Natural killer cell treated with Interleukin-12 subunit alpha and Interleukin-12 subunit beta and Interleukin-15 and Interleukin-18, amount 100 ng/mL, for 72 hours (primary cell): ENCODE results near the gene NTF4. TPM values are rescaled to one million over a fixed set of nuclear protein-coding genes. Genes with fewer than 3 reads are reported as not detected.

Experiments used
- ATAC-seq, 2 donors: fragments of 150-1000 bp; cut with Tn5 transposase in 1 of 2; sonication (Bioruptor Pico), chemical (Tn5 transposase) in 1 of 2; 2 replicates each; pipeline ENCODE4 v1.10.0; 2021
- DNase-seq: peaks from one replicate; pipeline ENCODE4 v3.0.0; 2022; ENCODE audit warnings: low spot score
- H3K27ac Mint-ChIP-seq, 2 donors: 1 replicate in 1 of 2; 2 replicates in 1 of 2; pipeline ENCODE4 v1.8.0; 2022; ENCODE audit warnings: mixed read lengths in 2 of 2, mild to moderate bottlenecking in 1 of 2, moderate library complexity in 1 of 2
- H3K27me3 Mint-ChIP-seq, 2 donors: 1 replicate in 1 of 2; 2 replicates in 1 of 2; pipeline ENCODE4 v1.8.0; 2022; ENCODE audit warnings: mixed read lengths in 2 of 2
- H3K36me3 Mint-ChIP-seq: one replicate; pipeline ENCODE4 v1.8.0; 2022; ENCODE audit warnings: mixed read lengths
- H3K4me1 Mint-ChIP-seq, 2 donors: 1 replicate in 1 of 2; 2 replicates in 1 of 2; pipeline ENCODE4 v1.8.0; 2022; ENCODE audit warnings: low read depth in 2 of 2, mixed read lengths in 2 of 2, mild to moderate bottlenecking in 1 of 2
- H3K4me3 Mint-ChIP-seq: one replicate; pipeline ENCODE4 v1.8.0; 2022; ENCODE audit warnings: mixed read lengths
- H3K9me3 Mint-ChIP-seq: 2 replicates; pipeline ENCODE4 v1.8.0; 2022; ENCODE audit warnings: mixed read lengths
- total RNA-seq, 2 donors: library from RNA; stranded (reverse); gene quantifications; one replicate each; pipeline ENCODE4 v1.2.3, GENCODE V29; 2022

NTF4 gene
- not detected for total RNA-seq

- no peak within 1 kb of the TSS for H3K4me3 Mint-ChIP-seq
- DNase-seq (no peak), ATAC-seq (no peak)
- H3K27me3 Mint-ChIP-seq = peaks cover 39 to 53% of the 10 kb centered on the region in 2 donors
- H3K4me1 Mint-ChIP-seq = peaks cover 0 to 7% of the 10 kb centered on the region in 2 donors
- no peaks in the 10 kb centered on the region for H3K36me3 Mint-ChIP-seq
- H3K27ac Mint-ChIP-seq = no peak within 1 kb of the TSS
- peaks cover 4% of the 10 kb centered on the region for H3K9me3 Mint-ChIP-seq
Observed at GRCh38 chr19:49064768-49065611, at the start of gene NTF4. TSS of gene NTF4 (minus strand) at chr19:49064818. CDS start at chr19:49061997, 2,821 bp downstream.

GRCh38 chr19:49113762-49114629 lies 49.4 kb upstream of the NTF4 start, which contains the start of gene LIN7B:
TSS of gene LIN7B (plus strand) at chr19:49114370. CDS start at chr19:49114405, 35 bp downstream.
- Mint-ChIP-seq H3K36me3 (peaks cover 4% of the 10 kb centered on the region), H3K4me3 (peak within 1 kb of the TSS; percentile 84), H3K9me3 (no peaks in the 10 kb centered on the region), H3K27me3 (no peaks in the 10 kb centered on the region), H3K27ac (peak within 1 kb of the TSS; percentile 4 to 17), H3K4me1 (peaks cover 21 to 29% of the 10 kb centered on the region in 2 donors)
- peak; percentile 79 to 83 for ATAC-seq
- DNase-seq = peak; percentile 81

GRCh38 chr19:49111218-49111998 lies 46.8 kb upstream of the NTF4 start:
- DNase-seq (no peak), ATAC-seq (no peak)
- H3K36me3 Mint-ChIP-seq = peaks cover 19% of the 10 kb centered on the region
- H3K27me3 Mint-ChIP-seq = no peaks in the 10 kb centered on the region
- no peak overlapping the region for H3K27ac Mint-ChIP-seq
- no peaks in the 10 kb centered on the region for H3K9me3 Mint-ChIP-seq
- no peak overlapping the region for H3K4me3 Mint-ChIP-seq
- H3K4me1 Mint-ChIP-seq = peaks cover 17 to 21% of the 10 kb centered on the region in 2 donors

GRCh38 chr19:49110567-49110966 lies 45.9 kb upstream of the NTF4 start:
- H3K4me1 Mint-ChIP-seq = peaks cover 17 to 21% of the 10 kb centered on the region in 2 donors
- no peaks in the 10 kb centered on the region for H3K27me3 Mint-ChIP-seq
- H3K27ac Mint-ChIP-seq = no peak overlapping the region
- H3K9me3 Mint-ChIP-seq = no peaks in the 10 kb centered on the region
- no peak for ATAC-seq
- H3K4me3 Mint-ChIP-seq = no peak overlapping the region
- DNase-seq = no peak
- peaks cover 19% of the 10 kb centered on the region for H3K36me3 Mint-ChIP-seq

GRCh38 chr19:49109569-49110233 lies 45.1 kb upstream of the NTF4 start:
- DNase-seq (no peak), ATAC-seq (no peak)
- Mint-ChIP-seq H3K27me3 (no peaks in the 10 kb centered on the region), H3K4me3 (no peak overlapping the region), H3K27ac (no peak overlapping the region), H3K36me3 (peaks cover 24% of the 10 kb centered on the region), H3K4me1 (peaks cover 20 to 22% of the 10 kb centered on the region in 2 donors), H3K9me3 (no peaks in the 10 kb centered on the region)

GRCh38 chr19:49109051-49109450 lies 44.4 kb upstream of the NTF4 start:
- H3K36me3 Mint-ChIP-seq = peaks cover 25% of the 10 kb centered on the region
- peaks cover 21 to 23% of the 10 kb centered on the region in 2 donors for H3K4me1 Mint-ChIP-seq
- no peak for ATAC-seq
- no peaks in the 10 kb centered on the region for H3K27me3 Mint-ChIP-seq
- no peak overlapping the region for H3K27ac Mint-ChIP-seq
- DNase-seq = no peak
- H3K4me3 Mint-ChIP-seq = no peak overlapping the region
- no peaks in the 10 kb centered on the region for H3K9me3 Mint-ChIP-seq

GRCh38 chr19:49107625-49108459 lies 43.2 kb upstream of the NTF4 start:
- H3K4me3 Mint-ChIP-seq = no peak overlapping the region
- no peaks in the 10 kb centered on the region for H3K9me3 Mint-ChIP-seq
- no peak overlapping the region for H3K27ac Mint-ChIP-seq
- DNase-seq (no peak), ATAC-seq (no peak)
- H3K27me3 Mint-ChIP-seq = no peaks in the 10 kb centered on the region
- H3K36me3 Mint-ChIP-seq = peaks cover 25% of the 10 kb centered on the region
- peaks cover 10 to 15% of the 10 kb centered on the region in 2 donors for H3K4me1 Mint-ChIP-seq

- peak; percentile 49 to 57 for ATAC-seq
- no peak for DNase-seq
- H3K27me3 Mint-ChIP-seq = no peaks in the 10 kb centered on the region
- peak overlapping the region in 1 of 2 donors; percentile 24 for H3K27ac Mint-ChIP-seq
- H3K4me1 Mint-ChIP-seq = peaks cover 10 to 15% of the 10 kb centered on the region in 2 donors
- no peak overlapping the region for H3K4me3 Mint-ChIP-seq
- peaks cover 25% of the 10 kb centered on the region for H3K36me3 Mint-ChIP-seq
- no peaks in the 10 kb centered on the region for H3K9me3 Mint-ChIP-seq
Observed at GRCh38 chr19:49106648-49107135, 42.1 kb upstream of the NTF4 start.

GRCh38 chr19:49104229-49104864 lies 39.7 kb upstream of the NTF4 start:
- no peak overlapping the region for H3K4me3 Mint-ChIP-seq
- no peaks in the 10 kb centered on the region for H3K9me3 Mint-ChIP-seq
- peaks cover 10 to 20% of the 10 kb centered on the region in 2 donors for H3K4me1 Mint-ChIP-seq
- no peak overlapping the region for H3K27ac Mint-ChIP-seq
- no peaks in the 10 kb centered on the region for H3K27me3 Mint-ChIP-seq
- ATAC-seq = no peak
- H3K36me3 Mint-ChIP-seq = peaks cover 33% of the 10 kb centered on the region
- no peak for DNase-seq

GRCh38 chr19:49103331-49104085 lies 38.9 kb upstream of the NTF4 start:
- no peak overlapping the region for H3K27ac Mint-ChIP-seq
- H3K9me3 Mint-ChIP-seq = no peaks in the 10 kb centered on the region
- H3K4me1 Mint-ChIP-seq = peaks cover 10 to 16% of the 10 kb centered on the region in 2 donors
- DNase-seq = no peak
- H3K27me3 Mint-ChIP-seq = no peaks in the 10 kb centered on the region
- H3K4me3 Mint-ChIP-seq = no peak overlapping the region
- no peak for ATAC-seq
- H3K36me3 Mint-ChIP-seq = peaks cover 31% of the 10 kb centered on the region

GRCh38 chr19:49102303-49102702 lies 37.7 kb upstream of the NTF4 start:
- no peak overlapping the region for H3K4me3 Mint-ChIP-seq

More at GRCh38 chr19:49102303-49102702, 37.7 kb upstream of the NTF4 start:
- Mint-ChIP-seq H3K27me3 (no peaks in the 10 kb centered on the region), H3K27ac (no peak overlapping the region), H3K4me1 (peaks cover 10 to 22% of the 10 kb centered on the region in 2 donors), H3K36me3 (peaks cover 30% of the 10 kb centered on the region), H3K9me3 (no peaks in the 10 kb centered on the region)
- no peak for ATAC-seq
- no peak for DNase-seq
